OCI-LY7 (cell line): ENCODE measurements around the gene APLP1.

Experiments used
- EZH2phosphoT487 ChIP-seq: fragments of 200-600 bp; sonication (generic); IDR thresholded peaks from 2 replicates; pipeline ENCODE4 v1.6.1; 2018; ENCODE audit warnings: low read depth, borderline replicate concordance, mild to moderate bottlenecking, mixed run types, antibody characterized with exemption, low read length, moderate library complexity, mixed read lengths
- TF ChIP-seq, protein P1 (sequence below): fragments of 200-600 bp; sonication (generic); conservative IDR thresholded peaks from 2 replicates; pipeline ENCODE4 v1.5.1; 2014; ENCODE audit warnings: mild to moderate bottlenecking, antibody characterized with exemption, low read length, moderate library complexity, mixed read lengths

DNA sequence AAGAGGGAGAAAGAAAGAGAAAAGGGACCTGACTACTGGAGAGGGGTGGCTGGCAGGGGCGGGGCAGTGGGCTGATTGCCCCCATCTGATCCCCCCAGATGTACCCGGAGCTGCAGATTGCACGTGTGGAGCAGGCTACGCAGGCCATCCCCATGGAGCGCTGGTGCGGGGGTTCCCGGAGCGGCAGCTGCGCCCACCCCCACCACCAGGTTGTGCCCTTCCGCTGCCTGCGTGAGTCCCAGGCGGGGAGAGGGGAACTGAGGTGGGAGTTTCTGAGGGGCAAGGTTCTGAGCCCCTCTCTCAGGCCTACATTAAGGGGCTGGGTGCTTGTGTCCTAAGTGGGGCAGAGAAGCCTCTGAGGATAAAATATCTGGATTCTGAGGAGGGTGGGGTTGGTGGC lies 2.4 kb downstream of the APLP1 start:
- TF ChIP-seq, protein P1, sequence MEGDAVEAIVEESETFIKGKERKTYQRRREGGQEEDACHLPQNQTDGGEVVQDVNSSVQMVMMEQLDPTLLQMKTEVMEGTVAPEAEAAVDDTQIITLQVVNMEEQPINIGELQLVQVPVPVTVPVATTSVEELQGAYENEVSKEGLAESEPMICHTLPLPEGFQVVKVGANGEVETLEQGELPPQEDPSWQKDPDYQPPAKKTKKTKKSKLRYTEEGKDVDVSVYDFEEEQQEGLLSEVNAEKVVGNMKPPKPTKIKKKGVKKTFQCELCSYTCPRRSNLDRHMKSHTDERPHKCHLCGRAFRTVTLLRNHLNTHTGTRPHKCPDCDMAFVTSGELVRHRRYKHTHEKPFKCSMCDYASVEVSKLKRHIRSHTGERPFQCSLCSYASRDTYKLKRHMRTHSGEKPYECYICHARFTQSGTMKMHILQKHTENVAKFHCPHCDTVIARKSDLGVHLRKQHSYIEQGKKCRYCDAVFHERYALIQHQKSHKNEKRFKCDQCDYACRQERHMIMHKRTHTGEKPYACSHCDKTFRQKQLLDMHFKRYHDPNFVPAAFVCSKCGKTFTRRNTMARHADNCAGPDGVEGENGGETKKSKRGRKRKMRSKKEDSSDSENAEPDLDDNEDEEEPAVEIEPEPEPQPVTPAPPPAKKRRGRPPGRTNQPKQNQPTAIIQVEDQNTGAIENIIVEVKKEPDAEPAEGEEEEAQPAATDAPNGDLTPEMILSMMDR = no peak
- TF ChIP-seq EZH2phosphoT487 = no peak
